Fibroblast of lung (primary cell): Measurements from ENCODE around the gene SLCO2B1. TPM values are rescaled to one million over a fixed set of nuclear protein-coding genes. Genes with fewer than 3 reads are reported as not detected.

Experiments used
- DNase-seq, 2 donors: peaks; one replicate each; pipeline versions ENCODE4 v3.0.0 to v3.0.0-alpha.2; 2010; ENCODE audit warnings: low read depth in 2 of 2
- H2AFZ ChIP-seq: 2 replicates; pipeline ENCODE4 v1.5.1; 2012; ENCODE audit warnings: low read length, control low read depth, inconsistent platforms
- H3K27ac ChIP-seq: 2 replicates; pipeline ENCODE4 v1.5.1; 2011; ENCODE audit warnings: low read length, control low read depth; ENCODE audit not compliant: insufficient read depth
- H3K27me3 ChIP-seq: 2 replicates; pipeline ENCODE4 v1.5.1; 2011; ENCODE audit warnings: mild to moderate bottlenecking, low read length; ENCODE audit not compliant: control insufficient read depth, insufficient read depth
- H3K36me3 ChIP-seq: 2 replicates; pipeline ENCODE4 v1.5.1; 2011; ENCODE audit warnings: low read length; ENCODE audit not compliant: control insufficient read depth, insufficient read depth
- H3K4me1 ChIP-seq: 2 replicates; pipeline ENCODE4 v1.5.1; 2011; ENCODE audit warnings: low read length; ENCODE audit not compliant: control insufficient read depth, insufficient read depth; ENCODE audit errors: extremely low read depth
- H3K4me2 ChIP-seq: 2 replicates; pipeline ENCODE4 v1.5.1; 2011; ENCODE audit warnings: low read length, control low read depth; ENCODE audit not compliant: insufficient read depth; ENCODE audit errors: extremely low read depth
- H3K4me3 ChIP-seq, 4 experiments: fragments of 200-600 bp in 1 of 4; sonication (generic) in 1 of 4; replicated peaks in 1 of 4; 2 replicates each; pipeline ENCODE4 v1.5.1; 2011 to 2016; ENCODE audit warnings: low read length in 4 of 4, low read depth in 3 of 4, mild to moderate bottlenecking in 3 of 4, control low read depth in 2 of 4, inconsistent platforms in 1 of 4, mixed read lengths in 1 of 4; ENCODE audit not compliant: insufficient read depth in 1 of 4; ENCODE audit errors: control extremely low read depth in 1 of 4
- H3K79me2 ChIP-seq: 2 replicates; pipeline ENCODE4 v1.5.1; 2012; ENCODE audit warnings: mild to moderate bottlenecking, low read length, inconsistent platforms; ENCODE audit not compliant: control insufficient read depth, insufficient read depth
- H3K9ac ChIP-seq: 2 replicates; pipeline ENCODE4 v1.5.1; 2011; ENCODE audit warnings: mild to moderate bottlenecking, low read length, control low read depth; ENCODE audit not compliant: insufficient read depth
- H3K9me3 ChIP-seq: 2 replicates; pipeline ENCODE4 v1.5.1; 2012; ENCODE audit warnings: low read depth, low read length; ENCODE audit not compliant: control insufficient read depth, insufficient read depth
- H4K20me1 ChIP-seq: 2 replicates; pipeline ENCODE4 v1.5.1; 2011; ENCODE audit warnings: low read length; ENCODE audit not compliant: control insufficient read depth, insufficient read depth; ENCODE audit errors: extremely low read depth
- CTCF ChIP-seq, 2 donors: IDR thresholded peaks in 1 of 2; conservative IDR thresholded peaks in 1 of 2; 1 replicate in 1 of 2; 2 replicates in 1 of 2; pipeline ENCODE4 v1.5.1; 2011 to 2012; ENCODE audit warnings: low read length in 2 of 2, control low read depth in 1 of 2, inconsistent platforms in 1 of 2, low read depth in 1 of 2, mild to moderate bottlenecking in 1 of 2
- EZH2 ChIP-seq: IDR thresholded peaks from 2 replicates; pipeline ENCODE4 v1.5.1; 2012; ENCODE audit warnings: low read length, control low read depth, mild to moderate bottlenecking; ENCODE audit errors: missing control alignments
- polyA plus RNA-seq, 2 donors: library from polyadenylated mRNA; depleted of rRNA in 1 of 2; stranded (reverse) in 1 of 2; unstranded in 1 of 2; fragments of >200 nt; gene quantifications; 2 replicates each; pipeline ENCODE4 v1.2.1, GENCODE V29; 2011 to 2012; ENCODE audit warnings: missing spikeins in 1 of 2
- total RNA-seq: library from RNA; depleted of rRNA; stranded (reverse); fragments of >200 nt; gene quantifications from 2 replicates; pipeline ENCODE4 v1.2.1, GENCODE V29; 2014

Gene SLCO2B1
- total and polyA plus RNA-seq, 2 donors (not counting 1 experiment from before 2014, with no cell fraction given): not detected

- Histone ChIP-seq H2AFZ (peak overlapping the region; percentile 72), H3K4me2 (peak overlapping the region; percentile 1), H3K9me3 (no peaks in the 10 kb centered on the region), H3K9ac (no peak overlapping the region), H3K4me1 (peaks cover 6% of the 10 kb centered on the region), H3K27me3 (peaks cover 4% of the 10 kb centered on the region), H4K20me1 (no peaks in the 10 kb centered on the region), H3K4me3 (no peak overlapping the region), H3K79me2 (no peaks in the 10 kb centered on the region), H3K27ac (no peak overlapping the region), H3K36me3 (no peaks in the 10 kb centered on the region)
- TF ChIP-seq CTCF (conservative IDR thresholded peaks at IDR 0.05 in 1 of 2, IDR thresholded peaks at IDR 0.05 in 1 of 2; ENCODE audit: low read depth in 1 of 2, low read length in 2 of 2) (no peak), EZH2 (no peak)
- peak; percentile 89 to 95 for DNase-seq
These were observed 8.0 kb upstream of the SLCO2B1 start for GRCh38 chr11:75142714-75143419.

GRCh38 chr11:75143420-75143731, 7.5 kb upstream of the SLCO2B1 start:
- H4K20me1 ChIP-seq: no peaks in the 10 kb centered on the region
- H3K4me1 ChIP-seq: peaks cover 6% of the 10 kb centered on the region
- no peaks in the 10 kb centered on the region for H3K79me2 ChIP-seq
- H3K27me3 ChIP-seq: peaks cover under 1% of the 10 kb centered on the region
- no peak overlapping the region for H3K9ac ChIP-seq
- peak overlapping the region; percentile 1 for H3K4me2 ChIP-seq
- DNase-seq: no peak
- TF ChIP-seq EZH2: no peak
- TF ChIP-seq CTCF (conservative IDR thresholded peaks at IDR 0.05 in 1 of 2, IDR thresholded peaks at IDR 0.05 in 1 of 2; ENCODE audit: low read depth in 1 of 2, low read length in 2 of 2): no peak
- no peak overlapping the region for H3K27ac ChIP-seq
- peak overlapping the region; percentile 15 for H2AFZ ChIP-seq
- H3K36me3 ChIP-seq: no peaks in the 10 kb centered on the region
- H3K4me3 ChIP-seq: no peak overlapping the region
- no peaks in the 10 kb centered on the region for H3K9me3 ChIP-seq

- H3K9me3 ChIP-seq: no peaks in the 10 kb centered on the region
- no peak for DNase-seq
- H3K27me3 ChIP-seq: no peaks in the 10 kb centered on the region
- H3K27ac ChIP-seq: no peak overlapping the region
- no peak overlapping the region for H3K4me2 ChIP-seq
- no peak overlapping the region for H3K9ac ChIP-seq
- H3K4me1 ChIP-seq: peaks cover 6% of the 10 kb centered on the region
- no peak overlapping the region for H3K4me3 ChIP-seq
- TF ChIP-seq CTCF (conservative IDR thresholded peaks at IDR 0.05 in 1 of 2, IDR thresholded peaks at IDR 0.05 in 1 of 2; ENCODE audit: low read depth in 1 of 2, low read length in 2 of 2) (no peak), EZH2 (no peak)
- H4K20me1 ChIP-seq: no peaks in the 10 kb centered on the region
- H3K79me2 ChIP-seq: no peaks in the 10 kb centered on the region
- H3K36me3 ChIP-seq: no peaks in the 10 kb centered on the region
- H2AFZ ChIP-seq: no peak overlapping the region
These were observed 6.2 kb upstream of the SLCO2B1 start for GRCh38 chr11:75144716-75145014.
